Stimulated activated CD4-positive, alpha-beta T cell treated with anti-CD3 and anti-CD28 coated beads, Interleukin-1b, Interleukin-23, amount 100 ng/mL, for 48 hours (primary cell): ENCODE data around the gene DPP4.

Experiments
- DNase-seq: peaks from one replicate; pipeline ENCODE4 v3.0.0-alpha.2; 2020

Gene DPP4

DNA sequence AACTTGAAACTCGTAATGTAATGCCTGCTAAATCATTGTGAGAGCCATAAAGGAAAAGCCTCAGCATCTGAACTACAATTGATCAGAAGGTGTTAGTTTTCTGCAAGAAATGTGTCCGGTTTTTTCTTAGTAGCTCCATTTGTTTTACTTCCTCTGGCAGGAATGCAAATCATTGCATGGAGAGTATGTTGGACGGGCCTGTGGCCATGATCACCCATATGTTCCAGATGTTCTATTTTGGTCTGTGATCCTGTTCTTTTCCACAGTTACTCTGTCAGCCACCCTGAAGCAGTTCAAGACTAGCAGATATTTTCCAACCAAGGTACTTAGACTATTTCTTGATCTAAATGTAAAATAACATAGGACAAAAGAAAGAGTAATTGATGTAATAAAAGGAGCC, 126.6 kb downstream of the DPP4 start:
- no peak for DNase-seq

DNA sequence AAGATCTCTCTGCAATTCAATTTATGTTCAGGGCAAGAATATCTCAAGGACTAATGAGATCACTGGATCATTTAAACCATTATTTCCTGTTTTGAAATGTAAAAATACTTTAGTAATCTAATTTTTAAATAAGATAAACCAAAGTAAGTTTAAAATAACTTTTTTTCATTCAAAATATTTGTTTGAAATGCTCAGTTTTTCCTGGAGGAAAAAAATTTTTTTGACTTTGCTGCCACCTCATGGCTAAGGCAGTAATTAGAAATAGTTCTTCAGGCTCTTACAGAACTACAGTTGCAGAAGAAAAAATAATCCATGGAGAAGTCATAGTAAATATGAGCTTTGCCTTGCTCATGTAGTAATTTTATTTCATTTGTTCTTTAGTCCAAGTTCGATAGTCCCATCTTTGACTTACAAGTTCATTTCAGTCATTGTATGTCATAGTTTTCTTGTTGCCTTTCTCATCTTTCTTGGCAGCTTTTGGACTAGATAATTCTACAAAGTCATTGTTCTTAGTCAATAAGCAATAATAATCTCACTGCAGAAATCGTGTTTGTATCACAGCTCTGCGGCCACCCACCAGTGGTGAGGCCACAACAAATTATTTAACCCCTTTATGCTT, 127.4 kb downstream of the DPP4 start:
- DNase-seq = no peak

DNA sequence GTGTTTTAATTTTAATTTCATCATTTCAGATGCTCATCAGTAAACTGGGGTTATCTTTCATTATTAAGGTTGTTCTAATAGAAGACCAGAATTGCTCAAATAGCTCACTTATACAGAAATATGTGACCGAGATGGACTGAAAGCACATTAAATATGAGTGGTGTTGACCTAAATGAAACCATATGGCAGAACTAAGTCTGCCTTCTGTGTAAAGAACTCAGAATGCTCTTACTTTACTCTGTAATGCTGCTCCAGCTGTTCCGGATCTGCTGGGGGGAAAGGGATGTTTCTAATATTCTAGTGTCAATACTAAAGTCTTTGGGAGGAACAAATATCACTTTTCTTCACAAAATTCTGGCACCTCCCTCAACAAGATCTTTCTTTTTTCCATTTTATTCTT, 131.0 kb downstream of the DPP4 start:
- no peak for DNase-seq
